Measurements from ENCODE around the gene EEF1A2. TPM values are rescaled to one million over a fixed set of nuclear protein-coding genes. Genes with fewer than 3 reads are reported as not detected.

EEF1A2 gene
- total RNA-seq, 2 experiments from 2014 or later: 0.26 TPM; not detected in 1

DNA sequence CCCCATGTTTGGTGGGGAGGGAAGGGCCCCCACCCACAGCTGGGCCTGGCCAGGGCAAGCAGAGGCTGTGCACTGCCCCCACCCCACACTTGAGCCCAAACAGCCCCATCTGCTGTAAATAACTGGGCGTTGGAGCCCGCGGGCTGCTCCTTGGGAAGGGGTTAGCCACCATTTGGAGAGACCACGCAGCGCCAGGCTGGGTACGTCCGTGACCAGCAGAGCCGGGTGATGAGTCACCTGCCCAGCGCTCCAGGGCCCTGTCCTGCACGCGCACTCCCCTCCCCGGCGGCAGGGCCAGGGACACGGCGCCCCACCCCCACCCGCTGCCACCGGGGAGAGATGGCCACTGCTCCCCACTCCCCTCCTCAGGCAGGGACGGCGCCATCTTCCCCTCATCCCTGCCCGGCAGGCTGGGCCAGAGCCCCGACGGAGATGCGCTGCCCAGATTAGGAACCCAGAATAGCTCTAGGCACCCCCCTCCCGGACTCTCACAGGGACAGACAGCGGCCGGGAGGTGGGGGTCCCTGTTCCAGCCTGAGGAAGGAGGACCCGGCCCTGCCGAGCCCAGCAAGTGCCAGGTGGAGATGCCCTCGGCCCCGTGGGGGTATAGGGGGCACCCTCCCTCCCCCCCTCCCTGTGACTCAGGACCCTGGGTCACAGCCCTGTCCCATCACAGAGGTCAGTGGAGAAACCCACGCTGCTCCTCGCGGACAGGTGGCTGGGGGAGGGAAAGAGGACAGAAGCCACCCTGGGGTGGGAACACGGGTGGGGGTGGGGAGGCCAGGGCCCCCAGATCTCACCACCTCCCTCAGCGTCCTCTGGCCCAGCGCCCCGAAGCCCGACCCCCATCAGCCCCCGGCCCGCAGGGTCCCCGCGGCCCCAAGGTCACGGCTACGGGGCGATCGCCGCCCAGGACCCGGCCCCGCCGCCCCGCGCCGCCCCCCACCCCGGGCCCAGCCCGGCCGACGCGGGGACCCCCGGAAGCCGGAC, 642 bp downstream of the EEF1A2 start:
- no peaks in the 10 kb centered on the region for H3K36me3 Mint-ChIP-seq
- ATAC-seq (ENCODE audit: low read depth): no peak
- H3K4me3 Mint-ChIP-seq: no peak overlapping the region

DNA sequence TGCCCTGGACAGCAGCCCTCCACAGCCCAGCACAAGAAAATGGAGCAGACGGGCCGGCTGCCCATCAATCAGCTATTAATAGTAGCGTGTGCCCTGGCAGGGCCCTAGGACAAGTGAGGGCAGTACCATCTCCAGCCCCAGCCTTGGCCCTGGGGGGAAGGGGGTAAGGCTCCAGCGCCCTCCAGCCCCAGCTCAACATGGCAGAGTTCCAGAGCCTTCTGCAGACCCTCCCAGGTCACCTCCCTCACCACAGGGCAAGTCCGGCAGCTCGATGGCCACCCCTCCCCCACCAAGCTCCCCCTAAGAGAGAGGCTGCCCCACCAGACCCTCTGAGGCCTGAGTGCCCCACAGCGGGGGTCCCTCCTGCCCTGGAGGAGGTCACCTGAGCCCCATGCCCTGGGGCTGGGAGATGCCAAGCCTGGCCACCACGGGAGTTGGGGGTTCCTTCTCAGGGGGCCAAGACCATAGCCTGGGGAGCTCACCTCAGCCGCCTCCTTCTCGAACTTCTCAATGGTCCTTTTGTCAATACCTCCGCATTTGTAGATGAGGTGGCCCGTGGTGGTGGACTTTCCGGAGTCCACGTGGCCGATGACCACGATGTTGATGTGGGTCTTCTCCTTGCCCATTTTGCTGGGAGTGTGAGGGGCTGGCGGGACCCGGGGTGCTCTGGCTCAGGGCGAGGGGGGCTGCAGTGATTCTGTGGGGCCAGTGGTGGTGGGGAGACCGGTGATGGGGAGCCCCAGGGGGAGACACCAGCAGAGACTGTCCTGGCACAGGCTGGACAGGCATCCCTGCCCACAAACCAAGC, 1.5 kb downstream of the EEF1A2 start:
- H3K4me1 Mint-ChIP-seq: peaks cover 2% of the 10 kb centered on the region
- POLR2A ChIA-PET: interaction anchor here (0.7 to 2.2 kb wide), 2 partner anchors 23 to 174 kb away, joined by 3 to 13 read pairs; partner anchors contain the start of gene PPDPF
- DNase-seq: peak; percentile 30
- H3K36me3 Mint-ChIP-seq: no peaks in the 10 kb centered on the region
- no peak overlapping the region for H3K27ac Mint-ChIP-seq
- ATAC-seq (ENCODE audit: low read depth): no peak
- peaks cover under 1% of the 10 kb centered on the region for H3K9me3 Mint-ChIP-seq
- H3K4me3 Mint-ChIP-seq: no peak overlapping the region
- H3K27me3 Mint-ChIP-seq: peaks cover 23% of the 10 kb centered on the region

More for the DNA sequence above, 642 bp downstream of the EEF1A2 start:
- POLR2A ChIA-PET: interaction anchor here (2.2 kb wide), 1 partner anchor 22 kb away, joined by 13 read pairs; the partner anchor contains the start of gene PPDPF
- peaks cover 2% of the 10 kb centered on the region for H3K4me1 Mint-ChIP-seq
- no peak overlapping the region for H3K27ac Mint-ChIP-seq
- H3K27me3 Mint-ChIP-seq: peaks cover 23% of the 10 kb centered on the region
- no peaks in the 10 kb centered on the region for H3K9me3 Mint-ChIP-seq
- peak; percentile 34 for DNase-seq

DNA sequence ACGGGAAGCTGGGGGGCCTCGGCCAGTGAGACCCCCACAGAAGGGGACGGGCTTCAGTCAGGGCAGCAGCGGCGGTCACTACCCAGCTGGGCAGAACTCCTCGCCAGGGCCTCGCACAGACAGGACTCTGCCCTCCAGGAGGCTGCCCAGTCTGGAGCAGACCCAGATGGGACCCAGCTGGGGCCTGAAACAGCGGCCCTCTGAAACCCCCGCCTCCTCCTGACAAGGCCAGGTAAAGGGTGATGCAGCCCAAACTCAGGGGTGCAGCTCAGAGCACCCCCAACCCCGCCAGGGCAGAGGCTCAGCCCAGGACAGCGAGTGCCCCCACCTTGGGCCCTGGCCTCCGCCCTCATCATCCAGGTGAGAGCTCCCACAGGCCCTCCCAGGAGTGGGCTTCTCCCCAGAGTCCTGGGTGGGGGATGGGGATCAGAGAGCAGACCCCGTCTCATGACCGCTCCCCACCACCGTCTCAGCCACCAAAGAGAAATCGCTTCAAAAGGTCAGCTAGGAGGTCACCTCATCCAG, 2.2 kb downstream of the EEF1A2 start:
- Mint-ChIP-seq H3K27ac (no peak overlapping the region), H3K27me3 (peaks cover 23% of the 10 kb centered on the region), H3K4me1 (peaks cover 2% of the 10 kb centered on the region), H3K4me3 (no peak overlapping the region), H3K9me3 (peaks cover 3% of the 10 kb centered on the region), H3K36me3 (no peaks in the 10 kb centered on the region)
- DNase-seq (peak; percentile 44), ATAC-seq (ENCODE audit: low read depth) (no peak)
- POLR2A ChIA-PET: interaction anchor here (0.7 to 2.2 kb wide), 2 partner anchors 24 to 175 kb away, joined by 3 to 13 read pairs; partner anchors contain the start of gene PPDPF

DNA sequence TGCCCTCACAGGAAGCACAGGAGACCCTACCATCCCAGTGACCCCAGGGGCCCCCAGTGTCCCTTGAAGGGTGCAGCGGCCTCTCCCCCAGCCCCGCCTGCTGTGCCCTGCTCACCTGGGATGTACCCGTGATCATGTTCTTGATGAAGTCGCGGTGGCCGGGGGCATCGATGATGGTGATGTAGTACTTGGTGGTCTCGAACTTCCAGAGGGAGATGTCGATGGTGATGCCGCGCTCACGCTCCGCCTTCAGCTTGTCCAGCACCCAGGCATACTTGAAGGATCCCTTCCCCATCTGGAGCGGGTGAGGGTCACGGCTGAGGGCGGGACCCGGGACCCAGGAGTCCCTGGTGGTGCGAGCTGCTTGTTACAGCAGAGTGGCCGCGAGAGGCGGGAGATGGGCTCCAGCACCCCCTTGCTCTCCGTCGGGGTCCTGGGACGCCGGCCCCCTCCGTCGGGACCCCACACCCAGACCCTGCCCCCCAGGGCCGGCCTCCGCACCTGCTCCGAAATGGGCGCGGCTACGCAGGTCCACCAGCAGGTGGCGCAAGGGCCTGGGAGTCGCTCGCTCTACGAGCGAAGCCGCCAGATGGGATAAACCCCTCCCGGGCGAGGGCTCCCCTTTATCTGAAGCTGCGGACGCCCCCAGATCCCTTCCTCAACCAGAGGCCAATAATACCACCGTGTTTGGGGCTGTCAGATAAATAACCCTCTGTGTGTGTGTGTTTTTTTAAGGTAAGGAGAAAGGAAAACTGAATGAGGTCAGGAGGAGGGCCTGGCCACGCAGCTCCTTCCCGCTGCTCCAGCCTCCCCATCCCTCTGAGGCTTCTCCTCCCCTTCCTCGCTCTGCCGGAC, 2.9 kb downstream of the EEF1A2 start:
- peak; percentile 62 for ATAC-seq (ENCODE audit: low read depth)
- POLR2A ChIA-PET: interaction anchor here (2.2 kb wide), 1 partner anchor 25 kb away, joined by 13 read pairs; the partner anchor contains the start of gene PPDPF
- Mint-ChIP-seq H3K9me3 (peaks cover 3% of the 10 kb centered on the region), H3K4me3 (peak overlapping the region; percentile 50), H3K4me1 (peaks cover 2% of the 10 kb centered on the region), H3K36me3 (no peaks in the 10 kb centered on the region), H3K27me3 (peaks cover 21% of the 10 kb centered on the region), H3K27ac (no peak overlapping the region)
- peak; percentile 82 for DNase-seq

DNA sequence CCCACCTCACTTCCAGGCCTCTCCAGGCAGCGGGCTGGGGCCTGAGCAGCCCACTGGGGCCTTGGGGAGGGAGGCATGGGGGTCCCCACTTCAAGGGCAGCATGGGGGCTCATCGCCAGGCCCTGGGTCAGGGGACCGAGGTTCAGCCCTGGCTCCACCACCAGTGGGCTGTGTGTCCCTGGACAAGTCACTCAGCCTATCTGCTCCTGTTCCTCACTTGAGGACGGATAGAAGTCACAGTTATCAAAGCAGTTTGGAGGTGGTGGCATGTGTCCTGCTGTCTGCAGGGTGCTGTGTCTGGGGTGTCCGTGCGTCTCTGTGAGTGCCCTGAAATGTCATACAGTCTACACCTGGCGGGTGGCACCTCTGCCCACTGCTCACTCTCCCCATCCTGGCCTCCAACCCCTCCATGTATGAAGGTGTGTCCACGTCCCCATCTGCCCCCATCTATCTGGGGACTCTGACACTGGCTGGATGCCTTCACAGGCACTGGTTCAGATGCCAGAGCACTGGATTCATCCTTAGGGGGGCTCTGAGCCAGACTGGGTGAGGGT, 3.6 kb downstream of the EEF1A2 start:
- no peak for ATAC-seq (ENCODE audit: low read depth)
- H3K9me3 Mint-ChIP-seq: peaks cover 3% of the 10 kb centered on the region
- POLR2A ChIA-PET: no interaction called here

DNA sequence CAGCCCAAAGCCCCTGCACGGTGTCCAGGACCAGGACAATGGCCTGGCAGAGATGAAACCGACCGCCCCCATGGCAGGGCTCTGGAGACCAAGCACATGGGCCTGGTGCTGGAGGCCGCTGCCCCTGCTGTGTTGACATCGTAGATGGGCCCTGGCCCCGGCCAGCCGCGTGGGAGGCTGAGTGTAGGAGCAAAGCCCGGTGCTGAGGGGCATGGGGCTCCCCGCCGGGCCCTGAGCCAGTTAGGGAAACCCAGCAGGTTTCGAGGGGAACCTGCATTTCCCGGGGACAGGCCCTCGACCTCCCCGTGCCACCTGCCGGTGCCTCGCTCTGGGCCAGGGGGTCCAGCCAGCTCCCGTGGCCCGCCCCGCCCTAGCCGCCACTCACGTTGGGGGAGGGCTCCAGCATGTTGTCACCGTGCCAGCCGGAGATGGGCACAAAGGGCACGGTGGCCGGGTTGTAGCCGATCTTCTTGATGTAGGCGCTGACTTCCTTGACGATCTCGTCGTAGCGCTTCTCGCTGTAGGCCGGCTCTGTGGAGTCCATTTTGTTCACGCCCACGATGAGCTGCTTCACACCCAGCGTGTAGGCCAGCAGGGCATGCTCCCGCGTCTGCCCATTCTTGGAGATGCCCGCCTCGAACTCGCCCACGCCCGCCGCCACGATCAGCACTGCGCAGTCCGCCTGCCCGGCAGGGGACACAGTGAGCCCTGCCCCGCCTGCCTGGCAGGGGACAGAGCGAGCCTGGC, 4.3 kb downstream of the EEF1A2 start:
- Mint-ChIP-seq H3K27me3 (peaks cover 20% of the 10 kb centered on the region), H3K4me3 (no peak overlapping the region), H3K9me3 (peaks cover 3% of the 10 kb centered on the region), H3K36me3 (no peaks in the 10 kb centered on the region), H3K4me1 (peaks cover 2% of the 10 kb centered on the region), H3K27ac (no peak overlapping the region)
- ATAC-seq (ENCODE audit: low read depth) (no peak), DNase-seq (peak; percentile 30)
- POLR2A ChIA-PET: no interaction called here

More for the DNA sequence above, 3.6 kb downstream of the EEF1A2 start:
- peaks cover 2% of the 10 kb centered on the region for H3K4me1 Mint-ChIP-seq
- no peaks in the 10 kb centered on the region for H3K36me3 Mint-ChIP-seq
- no peak overlapping the region for H3K27ac Mint-ChIP-seq
- peak; percentile 29 for DNase-seq
- H3K4me3 Mint-ChIP-seq: no peak overlapping the region
- peaks cover 17% of the 10 kb centered on the region for H3K27me3 Mint-ChIP-seq

DNA sequence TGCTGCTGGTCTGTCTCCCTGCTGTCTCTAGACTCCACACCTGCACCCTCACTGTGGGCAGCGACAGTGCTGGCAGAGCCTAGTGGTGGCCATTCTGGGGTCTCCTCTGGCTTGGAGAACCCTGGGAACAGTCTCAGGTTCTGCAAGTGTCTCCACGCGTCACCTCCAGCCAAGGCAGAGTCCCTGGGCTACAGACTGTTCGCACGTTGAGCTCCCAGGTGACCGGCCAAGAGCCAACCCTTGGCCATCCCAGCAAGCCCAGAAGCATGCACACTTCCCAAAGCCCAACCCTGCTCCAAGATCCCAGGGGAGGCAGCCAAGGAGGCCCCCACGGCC, 4.8 kb downstream of the EEF1A2 start:
- H3K27me3 Mint-ChIP-seq: peaks cover 24% of the 10 kb centered on the region
- POLR2A ChIA-PET: no interaction called here
- no peak overlapping the region for H3K4me3 Mint-ChIP-seq

DNA sequence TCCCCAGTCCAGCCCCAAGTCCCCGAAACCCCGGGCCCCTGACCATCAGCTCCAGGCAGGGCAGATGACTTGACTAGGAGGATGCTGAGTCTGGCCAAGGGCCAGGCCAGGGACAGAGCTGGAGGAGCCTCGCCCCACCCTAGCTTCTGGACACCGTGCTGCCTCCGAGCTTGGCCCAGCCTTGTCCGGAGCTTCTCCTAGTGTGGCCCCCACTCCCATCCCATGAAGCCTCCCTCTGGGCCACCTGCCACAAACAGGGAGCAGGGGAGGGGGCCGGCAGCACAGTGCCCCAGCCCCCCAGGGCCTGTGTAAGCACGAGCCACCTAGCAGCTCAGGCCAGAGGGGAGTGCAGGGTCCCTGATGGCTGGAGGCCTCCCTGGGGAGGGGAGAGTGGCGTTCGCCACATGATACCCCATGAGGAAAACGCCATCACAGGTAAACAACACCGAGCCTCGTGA, 5.3 kb downstream of the EEF1A2 start:
- H3K4me3 Mint-ChIP-seq: no peak overlapping the region
- no peaks in the 10 kb centered on the region for H3K36me3 Mint-ChIP-seq
- H3K4me1 Mint-ChIP-seq: peaks cover 2% of the 10 kb centered on the region
- peaks cover 24% of the 10 kb centered on the region for H3K27me3 Mint-ChIP-seq
- POLR2A ChIA-PET: no interaction called here
- peaks cover 3% of the 10 kb centered on the region for H3K9me3 Mint-ChIP-seq
- no peak overlapping the region for H3K27ac Mint-ChIP-seq
- ATAC-seq (ENCODE audit: low read depth) (no peak), DNase-seq (no peak)

More for the DNA sequence above, 4.8 kb downstream of the EEF1A2 start:
- H3K9me3 Mint-ChIP-seq: peaks cover 3% of the 10 kb centered on the region
- peaks cover 2% of the 10 kb centered on the region for H3K4me1 Mint-ChIP-seq
- no peak overlapping the region for H3K27ac Mint-ChIP-seq
- DNase-seq: no peak
- ATAC-seq (ENCODE audit: low read depth): no peak
- H3K36me3 Mint-ChIP-seq: no peaks in the 10 kb centered on the region

DNA sequence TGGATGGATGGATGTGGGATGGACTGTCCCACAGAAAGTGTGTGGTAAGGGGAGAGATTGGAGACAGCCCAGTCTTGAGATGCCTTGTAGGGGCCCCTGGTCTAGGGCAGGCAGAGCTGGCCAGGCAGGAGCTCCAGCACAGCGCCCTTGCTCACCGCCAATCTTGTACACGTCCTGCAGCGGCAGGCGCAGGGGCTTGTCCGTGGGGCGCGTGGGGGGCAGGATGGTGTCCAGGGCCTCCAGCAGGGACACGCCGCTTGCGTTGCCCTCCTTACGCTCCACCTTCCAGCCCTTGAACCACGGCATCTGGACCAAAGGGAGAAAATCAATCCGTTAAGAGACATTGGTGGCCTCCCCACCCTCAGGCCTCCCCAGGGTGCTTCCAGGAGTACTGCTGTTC, 5.9 kb downstream of the EEF1A2 start:
- peaks cover 3% of the 10 kb centered on the region for H3K9me3 Mint-ChIP-seq
- POLR2A ChIA-PET: no interaction called here
- H3K36me3 Mint-ChIP-seq: no peaks in the 10 kb centered on the region

DNA sequence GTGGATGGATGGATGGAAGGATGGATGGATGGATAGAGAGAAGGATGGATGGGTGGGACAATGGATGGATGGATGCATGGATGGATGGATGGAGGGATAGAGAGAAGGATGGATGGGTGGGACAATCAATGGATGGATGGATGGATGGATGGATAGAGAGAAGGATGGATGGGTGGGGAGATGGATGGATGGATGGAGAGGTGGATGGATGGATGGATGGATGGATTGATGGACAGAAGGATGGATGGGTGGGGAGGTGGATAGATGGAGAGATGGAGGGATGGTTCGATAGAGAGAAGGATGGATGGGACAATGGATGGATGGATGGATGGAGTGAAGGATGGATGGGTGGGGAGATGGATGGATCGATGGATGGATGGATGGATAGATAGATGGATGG, 6.4 kb downstream of the EEF1A2 start:
- H3K9me3 Mint-ChIP-seq: peaks cover 3% of the 10 kb centered on the region
- no peak overlapping the region for H3K4me3 Mint-ChIP-seq
- H3K36me3 Mint-ChIP-seq: no peaks in the 10 kb centered on the region
- POLR2A ChIA-PET: no interaction called here
- no peak overlapping the region for H3K27ac Mint-ChIP-seq
- peaks cover 20% of the 10 kb centered on the region for H3K27me3 Mint-ChIP-seq
- DNase-seq (no peak), ATAC-seq (ENCODE audit: low read depth) (no peak)
- H3K4me1 Mint-ChIP-seq: peaks cover 2% of the 10 kb centered on the region

More for the DNA sequence above, 5.9 kb downstream of the EEF1A2 start:
- H3K27me3 Mint-ChIP-seq: peaks cover 24% of the 10 kb centered on the region
- no peak overlapping the region for H3K4me3 Mint-ChIP-seq
- H3K4me1 Mint-ChIP-seq: peaks cover 2% of the 10 kb centered on the region
- no peak for DNase-seq
- ATAC-seq (ENCODE audit: low read depth): no peak
- no peak overlapping the region for H3K27ac Mint-ChIP-seq

DNA sequence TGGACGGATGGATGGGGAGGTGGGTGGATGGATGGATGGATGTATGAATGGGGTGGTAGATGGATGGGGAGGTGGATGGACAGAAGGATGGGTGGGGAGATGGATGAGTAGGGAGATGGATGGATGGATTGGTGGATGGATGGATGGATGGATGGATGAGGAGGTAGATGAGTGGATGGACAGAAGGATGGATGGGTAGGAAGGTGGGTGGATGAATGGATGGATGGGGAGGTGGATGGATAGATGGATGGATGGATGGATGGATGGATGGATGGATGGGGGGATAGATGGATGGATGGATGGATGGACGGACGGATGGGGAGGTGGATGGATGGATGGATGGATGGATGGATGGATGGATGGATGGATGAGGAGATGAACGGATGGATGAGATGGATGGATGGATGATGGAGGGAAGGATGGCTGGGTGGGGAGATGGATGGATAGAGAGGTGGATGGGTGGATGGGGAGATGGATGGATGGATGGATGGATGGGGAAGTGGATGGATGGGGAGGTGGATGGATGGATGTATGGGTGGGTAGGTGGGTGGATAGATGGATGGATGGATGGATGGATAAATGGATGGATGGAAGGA, 7.2 kb downstream of the EEF1A2 start:
- Mint-ChIP-seq H3K27ac (no peak overlapping the region), H3K27me3 (peaks cover 13% of the 10 kb centered on the region), H3K36me3 (no peaks in the 10 kb centered on the region), H3K9me3 (peaks cover 3% of the 10 kb centered on the region), H3K4me1 (peaks cover 2% of the 10 kb centered on the region), H3K4me3 (no peak overlapping the region)
- DNase-seq (no peak), ATAC-seq (ENCODE audit: low read depth) (no peak)
- POLR2A ChIA-PET: no interaction called here

Measured in activated naive CD8-positive, alpha-beta T cell treated with anti-CD3 and anti-CD28 coated beads, Interleukin-2, amount 10 ng/mL, durations not matched to agents 7 days and 5 days (primary cell).